Thyroid gland (tissue), 4 donors: ENCODE measurements around the gene ADGRG7.

Source experiments
- POLR2A ChIP-seq, 2 donors: fragments of 450-650 bp; IDR thresholded peaks; one replicate each; pipeline ENCODE4 v1.6.1; 2017; ENCODE audit warnings: antibody characterized with exemption in 2 of 2, mild to moderate bottlenecking in 2 of 2, moderate library complexity in 1 of 2
- TF ChIP-seq, protein P1 (sequence below), 6 experiments: fragments of 200-600 bp in 3 of 6; fragments of 450-650 bp in 3 of 6; sonication (generic) in 3 of 6; IDR thresholded peaks; one replicate each; pipeline ENCODE4 v1.5.1; 2016 to 2019; ENCODE audit warnings: antibody characterized with exemption in 6 of 6, mild to moderate bottlenecking in 2 of 6, inconsistent platforms in 1 of 6, moderate library complexity in 1 of 6

DNA sequence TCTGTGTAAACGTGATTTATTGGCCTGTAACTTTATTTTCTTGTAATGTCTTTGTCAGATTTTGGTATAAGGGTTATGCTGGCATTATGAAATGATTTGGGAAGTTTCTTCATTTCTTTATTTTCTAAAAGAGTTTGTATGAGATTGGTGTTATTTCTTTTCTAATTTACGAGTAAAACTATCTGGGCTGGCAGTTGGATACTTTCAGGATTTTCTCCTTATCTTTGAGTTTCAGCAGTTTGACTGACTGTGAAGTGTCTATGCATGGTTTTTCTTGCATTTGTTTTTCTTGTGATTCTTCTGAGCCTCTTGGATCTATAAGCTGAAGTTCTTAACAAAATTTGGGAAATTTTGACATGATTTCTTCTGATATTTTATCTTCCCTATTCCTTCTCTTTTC is 18.1 kb downstream of the ADGRG7 start:
- TF ChIP-seq, protein P1, sequence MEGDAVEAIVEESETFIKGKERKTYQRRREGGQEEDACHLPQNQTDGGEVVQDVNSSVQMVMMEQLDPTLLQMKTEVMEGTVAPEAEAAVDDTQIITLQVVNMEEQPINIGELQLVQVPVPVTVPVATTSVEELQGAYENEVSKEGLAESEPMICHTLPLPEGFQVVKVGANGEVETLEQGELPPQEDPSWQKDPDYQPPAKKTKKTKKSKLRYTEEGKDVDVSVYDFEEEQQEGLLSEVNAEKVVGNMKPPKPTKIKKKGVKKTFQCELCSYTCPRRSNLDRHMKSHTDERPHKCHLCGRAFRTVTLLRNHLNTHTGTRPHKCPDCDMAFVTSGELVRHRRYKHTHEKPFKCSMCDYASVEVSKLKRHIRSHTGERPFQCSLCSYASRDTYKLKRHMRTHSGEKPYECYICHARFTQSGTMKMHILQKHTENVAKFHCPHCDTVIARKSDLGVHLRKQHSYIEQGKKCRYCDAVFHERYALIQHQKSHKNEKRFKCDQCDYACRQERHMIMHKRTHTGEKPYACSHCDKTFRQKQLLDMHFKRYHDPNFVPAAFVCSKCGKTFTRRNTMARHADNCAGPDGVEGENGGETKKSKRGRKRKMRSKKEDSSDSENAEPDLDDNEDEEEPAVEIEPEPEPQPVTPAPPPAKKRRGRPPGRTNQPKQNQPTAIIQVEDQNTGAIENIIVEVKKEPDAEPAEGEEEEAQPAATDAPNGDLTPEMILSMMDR (IDR thresholded peaks at IDR 0.05): no peak
- TF ChIP-seq POLR2A (IDR thresholded peaks at IDR 0.05): no peak
